Stimulated activated CD4-positive, alpha-beta T cell treated with anti-CD3 and anti-CD28 coated beads, Interleukin-15, amount 100 ng/mL, for 48 hours (primary cell): Measurements from ENCODE around the gene PWP1.

ENCODE experiments used
- DNase-seq, 2 donors: peaks; one replicate each; pipeline ENCODE4 v3.0.0-alpha.2; 2020; ENCODE audit warnings: low read depth in 2 of 2

Gene PWP1

GRCh38 chr12:107685360-107686248 is at the start of gene PWP1:
TSS of gene PWP1 (plus strand) at chr12:107685799. CDS start at chr12:107685900, 101 bp downstream.
- peak; percentile 92 for DNase-seq

- DNase-seq = no peak
These were observed 44.4 kb upstream of the PWP1 start for GRCh38 chr12:107641154-107641553.

- no peak for DNase-seq
These were observed 43.4 kb upstream of the PWP1 start for GRCh38 chr12:107642240-107642639.

GRCh38 chr12:107645630-107646333 is 39.8 kb upstream of the PWP1 start:
- no peak for DNase-seq

GRCh38 chr12:107646436-107646835 is 39.2 kb upstream of the PWP1 start:
- DNase-seq = no peak

- DNase-seq = no peak
These were observed 35.9 kb upstream of the PWP1 start for GRCh38 chr12:107649661-107650061.

- DNase-seq = no peak
These were observed 34.6 kb upstream of the PWP1 start for GRCh38 chr12:107650977-107651376.

GRCh38 chr12:107651571-107652449 is 33.8 kb upstream of the PWP1 start:
- DNase-seq = no peak

GRCh38 chr12:107653519-107653918 is 32.1 kb upstream of the PWP1 start:
- no peak for DNase-seq

GRCh38 chr12:107654873-107655272 is 30.7 kb upstream of the PWP1 start:
- no peak for DNase-seq

- DNase-seq = no peak
These were observed 30.1 kb upstream of the PWP1 start for GRCh38 chr12:107655281-107656065.

GRCh38 chr12:107656302-107656701 is 29.3 kb upstream of the PWP1 start:
- no peak for DNase-seq

- no peak for DNase-seq
These were observed 28.5 kb upstream of the PWP1 start for GRCh38 chr12:107657133-107657532.

- DNase-seq = no peak
These were observed 28.0 kb upstream of the PWP1 start for GRCh38 chr12:107657621-107658020.

GRCh38 chr12:107660235-107660634 is 25.4 kb upstream of the PWP1 start:
- DNase-seq = no peak

- no peak for DNase-seq
These were observed 24.7 kb upstream of the PWP1 start for GRCh38 chr12:107660861-107661415.

- DNase-seq = no peak
These were observed 23.8 kb upstream of the PWP1 start for GRCh38 chr12:107661830-107662229.

GRCh38 chr12:107662484-107662883 is 23.1 kb upstream of the PWP1 start:
- no peak for DNase-seq

- no peak for DNase-seq
These were observed 22.3 kb upstream of the PWP1 start for GRCh38 chr12:107663277-107663676.

- DNase-seq = no peak
These were observed 19.6 kb upstream of the PWP1 start for GRCh38 chr12:107666009-107666408.

- DNase-seq = no peak
These were observed 18.1 kb upstream of the PWP1 start for GRCh38 chr12:107667464-107667863.
